HEK293 (cell line): ENCODE measurements around the gene DPH2.

Source experiments
- CTCF ChIA-PET: fragments of 350-600 bp; formaldehyde crosslinking; extraction: SDS; loops from one replicate; lab custom pipeline; 2021; ENCODE audit warnings: antibody characterized with exemption; lab: Yijun Ruan, JAX
- POLR2A ChIA-PET: fragments of 300-600 bp; formaldehyde crosslinking; extraction: SDS; loops from one replicate; lab custom pipeline; 2020; ENCODE audit warnings: antibody characterized with exemption, inconsistent platforms; lab: Yijun Ruan, JAX
- H3K27ac ChIP-seq: fragments of 200-500 bp; sonication (Bioruptor generic); 2 replicates; pipeline ENCODE4 v1.5.1; 2014; ENCODE audit warnings: low read depth, low read length, control low read depth, inconsistent platforms; ENCODE audit errors: extremely low read depth
- H3K36me3 ChIP-seq, 2 experiments: fragments of 200-500 bp in 1 of 2; sonication (Bioruptor generic) in 1 of 2; 1 replicate in 1 of 2; 2 replicates in 1 of 2; pipeline ENCODE4 v1.5.1; 2014 to 2017; ENCODE audit warnings: inconsistent platforms in 2 of 2, low read length in 2 of 2; ENCODE audit not compliant: control insufficient read depth in 2 of 2, insufficient read depth in 1 of 2
- H3K4me1 ChIP-seq: fragments of 200-500 bp; sonication (Bioruptor generic); 2 replicates; pipeline ENCODE4 v1.5.1; 2014; ENCODE audit warnings: mild to moderate bottlenecking, low read length, inconsistent platforms; ENCODE audit not compliant: control insufficient read depth, insufficient read depth
- H3K4me3 ChIP-seq: 2 replicates; pipeline ENCODE4 v1.5.1; 2011; ENCODE audit warnings: low read depth, mild to moderate bottlenecking, control low read depth, low read length, moderate library complexity
- H3K9me3 ChIP-seq: fragments of 200-500 bp; sonication (Bioruptor generic); 2 replicates; pipeline ENCODE4 v1.5.1; 2014; ENCODE audit warnings: low read depth, low read length, inconsistent platforms; ENCODE audit not compliant: control insufficient read depth, insufficient read depth
- KLF16 ChIP-seq: fragments of 450-650 bp; formaldehyde crosslinking; IDR thresholded peaks from 2 replicates; pipeline ENCODE4 v1.5.1; 2017; ENCODE audit warnings: missing biosample characterization, missing genetic modification characterization
- KLF7 ChIP-seq: fragments of 450-650 bp; formaldehyde crosslinking; IDR thresholded peaks from 2 replicates; pipeline ENCODE4 v1.5.1; 2016; ENCODE audit warnings: missing biosample characterization, missing genetic modification characterization, borderline replicate concordance
- SCRT2 ChIP-seq: fragments of 450-650 bp; formaldehyde crosslinking; IDR thresholded peaks from 2 replicates; pipeline ENCODE4 v1.5.1; 2016; ENCODE audit warnings: missing biosample characterization, missing genetic modification characterization
- ZBTB48 ChIP-seq: fragments of 450-650 bp; formaldehyde crosslinking; IDR thresholded peaks from 2 replicates; pipeline ENCODE4 v1.5.1; 2016; ENCODE audit warnings: missing biosample characterization, missing genetic modification characterization
- ZFP41 ChIP-seq: fragments of 450-650 bp; formaldehyde crosslinking; IDR thresholded peaks from 2 replicates; pipeline ENCODE4 v1.5.1; 2016; ENCODE audit warnings: missing biosample characterization, missing genetic modification characterization, borderline replicate concordance
- ZNF184 ChIP-seq: fragments of 450-650 bp; IDR thresholded peaks from 2 replicates; pipeline ENCODE4 v1.5.1; 2018; ENCODE audit warnings: missing biosample characterization, mild to moderate bottlenecking, missing genetic modification characterization
- ZNF214 ChIP-seq: fragments of 450-650 bp; formaldehyde crosslinking; IDR thresholded peaks from 2 replicates; pipeline ENCODE4 v1.5.1; 2017; ENCODE audit warnings: missing biosample characterization, mild to moderate bottlenecking, missing genetic modification characterization, borderline replicate concordance
- ZNF223 ChIP-seq: fragments of 450-650 bp; formaldehyde crosslinking; IDR thresholded peaks from 2 replicates; pipeline ENCODE4 v1.5.1; 2016; ENCODE audit warnings: missing biosample characterization, missing genetic modification characterization
- ZNF266 ChIP-seq: fragments of 450-650 bp; formaldehyde crosslinking; IDR thresholded peaks from 2 replicates; pipeline ENCODE4 v1.5.1; 2016; ENCODE audit warnings: missing biosample characterization, missing genetic modification characterization, low read depth
- ZNF302 ChIP-seq: fragments of 450-650 bp; formaldehyde crosslinking; IDR thresholded peaks from 2 replicates; pipeline ENCODE4 v1.5.1; 2016; ENCODE audit warnings: missing biosample characterization, missing genetic modification characterization, low read depth
- ZNF423 ChIP-seq: fragments of 450-650 bp; formaldehyde crosslinking; IDR thresholded peaks from 2 replicates; pipeline ENCODE4 v1.5.1; 2016; ENCODE audit warnings: missing biosample characterization, missing genetic modification characterization
- ZNF433 ChIP-seq: fragments of 450-650 bp; formaldehyde crosslinking; IDR thresholded peaks from 2 replicates; pipeline ENCODE4 v1.5.1; 2016; ENCODE audit warnings: missing biosample characterization, missing genetic modification characterization, low read depth
- ZNF560 ChIP-seq: fragments of 450-650 bp; formaldehyde crosslinking; IDR thresholded peaks from 2 replicates; pipeline ENCODE4 v1.5.1; 2017; ENCODE audit warnings: missing biosample characterization, missing genetic modification characterization, borderline replicate concordance
- ZNF610 ChIP-seq: fragments of 450-650 bp; formaldehyde crosslinking; IDR thresholded peaks from 2 replicates; pipeline ENCODE4 v1.5.1; 2016; ENCODE audit warnings: missing biosample characterization, missing genetic modification characterization, borderline replicate concordance
- ZNF629 ChIP-seq: fragments of 450-650 bp; formaldehyde crosslinking; IDR thresholded peaks from 2 replicates; pipeline ENCODE4 v1.5.1; 2017; ENCODE audit warnings: missing biosample characterization, missing genetic modification characterization
- ZSCAN16 ChIP-seq: fragments of 450-650 bp; formaldehyde crosslinking; IDR thresholded peaks from 2 replicates; pipeline ENCODE4 v1.5.1; 2016; ENCODE audit warnings: missing biosample characterization, missing genetic modification characterization
- ZSCAN23 ChIP-seq: fragments of 450-650 bp; formaldehyde crosslinking; IDR thresholded peaks from 2 replicates; pipeline ENCODE4 v1.5.1; 2016; ENCODE audit warnings: missing biosample characterization, missing genetic modification characterization
- TF ChIP-seq, protein P1 (sequence below): sonication (generic); formaldehyde crosslinking; IDR thresholded peaks from 2 replicates; pipeline ENCODE4 v1.8.1; 2022; ENCODE audit warnings: mild to moderate bottlenecking, moderate library complexity, missing genetic modification reagents
- TF ChIP-seq, protein P2 (sequence below): fragments of 450-650 bp; formaldehyde crosslinking; IDR thresholded peaks from 2 replicates; pipeline ENCODE4 v1.5.1; 2016; ENCODE audit warnings: missing biosample characterization, missing genetic modification characterization
- TF ChIP-seq, protein P3 (sequence below): fragments of 450-650 bp; formaldehyde crosslinking; IDR thresholded peaks from 2 replicates; pipeline ENCODE4 v1.5.1; 2017; ENCODE audit warnings: missing biosample characterization, missing genetic modification characterization
- TF ChIP-seq, protein P4 (sequence below): fragments of 450-650 bp; formaldehyde crosslinking; IDR thresholded peaks from 2 replicates; pipeline ENCODE4 v1.5.1; 2016; ENCODE audit warnings: missing biosample characterization, missing genetic modification characterization
- TF ChIP-seq, protein P5 (sequence below): fragments of 450-650 bp; formaldehyde crosslinking; IDR thresholded peaks from 2 replicates; pipeline ENCODE4 v1.5.1; 2017; ENCODE audit warnings: missing biosample characterization, missing genetic modification characterization
- TF ChIP-seq, protein P6 (sequence below): fragments of 450-650 bp; formaldehyde crosslinking; IDR thresholded peaks from 2 replicates; pipeline ENCODE4 v1.5.1; 2017; ENCODE audit warnings: missing biosample characterization, missing genetic modification characterization
- TF ChIP-seq, protein P7 (sequence below): fragments of 450-650 bp; formaldehyde crosslinking; optimal IDR thresholded peaks from 2 replicates; pipeline ENCODE3; 2016; ENCODE audit warnings: missing biosample characterization, mild to moderate bottlenecking, missing genetic modification characterization

Gene DPH2

DNA sequence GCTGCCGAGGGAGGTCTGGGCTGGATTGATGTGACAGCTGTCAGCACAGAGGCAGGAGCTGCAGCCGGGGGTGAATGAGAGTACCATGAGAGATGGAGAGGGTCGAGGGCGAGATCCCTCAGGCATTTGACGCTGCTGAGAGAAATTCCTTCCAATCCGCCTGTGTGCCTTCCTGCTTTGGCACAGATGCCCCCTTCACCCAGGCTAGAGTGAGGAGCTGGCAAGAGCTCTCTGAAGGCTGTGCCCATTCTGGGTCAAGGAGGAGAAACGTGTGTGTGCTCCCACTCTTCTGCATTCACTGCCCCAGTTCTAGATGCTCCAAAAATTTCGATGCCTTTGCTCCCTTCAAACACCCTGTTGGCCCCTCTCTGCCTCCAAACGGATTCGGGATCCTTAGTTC, 31.4 kb upstream of the DPH2 start (continued):
- TF ChIP-seq, protein P1, sequence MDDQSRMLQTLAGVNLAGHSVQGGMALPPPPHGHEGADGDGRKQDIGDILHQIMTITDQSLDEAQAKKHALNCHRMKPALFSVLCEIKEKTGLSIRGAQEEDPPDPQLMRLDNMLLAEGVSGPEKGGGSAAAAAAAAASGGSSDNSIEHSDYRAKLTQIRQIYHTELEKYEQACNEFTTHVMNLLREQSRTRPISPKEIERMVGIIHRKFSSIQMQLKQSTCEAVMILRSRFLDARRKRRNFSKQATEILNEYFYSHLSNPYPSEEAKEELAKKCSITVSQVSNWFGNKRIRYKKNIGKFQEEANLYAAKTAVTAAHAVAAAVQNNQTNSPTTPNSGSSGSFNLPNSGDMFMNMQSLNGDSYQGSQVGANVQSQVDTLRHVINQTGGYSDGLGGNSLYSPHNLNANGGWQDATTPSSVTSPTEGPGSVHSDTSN (CRISPR knock-in tag) = no peak
- TF ChIP-seq ZNF629 (tag by site-specific recombination) (no peak), ZSCAN16 (no peak)
- TF ChIP-seq, protein P2, sequence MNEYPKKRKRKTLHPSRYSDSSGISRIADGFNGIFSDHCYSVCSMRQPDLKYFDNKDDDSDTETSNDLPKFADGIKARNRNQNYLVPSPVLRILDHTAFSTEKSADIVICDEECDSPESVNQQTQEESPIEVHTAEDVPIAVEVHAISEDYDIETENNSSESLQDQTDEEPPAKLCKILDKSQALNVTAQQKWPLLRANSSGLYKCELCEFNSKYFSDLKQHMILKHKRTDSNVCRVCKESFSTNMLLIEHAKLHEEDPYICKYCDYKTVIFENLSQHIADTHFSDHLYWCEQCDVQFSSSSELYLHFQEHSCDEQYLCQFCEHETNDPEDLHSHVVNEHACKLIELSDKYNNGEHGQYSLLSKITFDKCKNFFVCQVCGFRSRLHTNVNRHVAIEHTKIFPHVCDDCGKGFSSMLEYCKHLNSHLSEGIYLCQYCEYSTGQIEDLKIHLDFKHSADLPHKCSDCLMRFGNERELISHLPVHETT (tag by site-specific recombination) = no peak

DNA sequence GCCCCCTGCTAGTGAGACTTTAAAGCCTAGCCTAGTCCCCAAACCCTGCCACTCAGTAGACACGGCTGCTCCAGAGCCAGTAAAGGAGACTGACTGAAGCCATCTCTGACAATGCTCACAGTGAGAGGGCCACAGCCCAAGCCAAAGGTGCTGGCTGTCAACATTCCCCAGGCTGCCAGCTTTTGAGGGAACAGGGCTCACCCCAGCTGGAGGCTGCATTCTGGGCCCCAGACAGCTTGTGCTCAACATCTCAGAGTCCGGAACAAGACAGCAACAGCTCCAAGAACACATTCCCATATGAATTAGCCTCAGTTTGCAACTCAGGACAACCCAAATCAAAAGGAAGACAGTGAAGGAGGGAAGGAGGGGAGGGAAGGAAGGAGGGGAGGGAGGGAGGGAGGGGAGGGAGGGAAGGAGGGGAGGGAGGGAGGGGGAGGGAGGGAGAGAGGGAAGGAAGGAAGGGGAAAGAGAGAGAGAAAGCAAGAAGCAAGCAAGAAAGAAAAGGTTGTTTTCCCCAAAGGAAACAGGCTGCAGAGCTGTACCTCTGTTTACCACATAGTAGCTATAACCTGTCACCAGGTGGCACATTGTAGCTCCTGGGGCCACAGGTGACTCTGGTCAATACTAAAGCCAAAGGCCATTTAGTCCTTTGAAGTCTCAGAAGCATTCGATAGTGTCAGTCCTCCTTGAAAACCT, 30.8 kb upstream of the DPH2 start:
- H3K4me1 ChIP-seq = 0 out of 2 replicates have a peak, but pooled peaks cover under 1% of the 10 kb centered on the region
- peaks cover 0 to 9% of the 10 kb centered on the region in 2 experiments; a peak in 1 of 3 replicates for H3K36me3 ChIP-seq
- no peak overlapping the region for H3K4me3 ChIP-seq
- POLR2A ChIA-PET = interaction anchor here (0.7 kb wide), 1 partner anchor 548 kb away, joined by 5 read pairs; no protein-coding TSS in a partner anchor
- H3K27ac ChIP-seq = no peak overlapping the region
- no peak for TF ChIP-seq SCRT2 (tag by site-specific recombination)
- TF ChIP-seq ZNF433 (tag by site-specific recombination) = no peak
- TF ChIP-seq, protein P3, sequence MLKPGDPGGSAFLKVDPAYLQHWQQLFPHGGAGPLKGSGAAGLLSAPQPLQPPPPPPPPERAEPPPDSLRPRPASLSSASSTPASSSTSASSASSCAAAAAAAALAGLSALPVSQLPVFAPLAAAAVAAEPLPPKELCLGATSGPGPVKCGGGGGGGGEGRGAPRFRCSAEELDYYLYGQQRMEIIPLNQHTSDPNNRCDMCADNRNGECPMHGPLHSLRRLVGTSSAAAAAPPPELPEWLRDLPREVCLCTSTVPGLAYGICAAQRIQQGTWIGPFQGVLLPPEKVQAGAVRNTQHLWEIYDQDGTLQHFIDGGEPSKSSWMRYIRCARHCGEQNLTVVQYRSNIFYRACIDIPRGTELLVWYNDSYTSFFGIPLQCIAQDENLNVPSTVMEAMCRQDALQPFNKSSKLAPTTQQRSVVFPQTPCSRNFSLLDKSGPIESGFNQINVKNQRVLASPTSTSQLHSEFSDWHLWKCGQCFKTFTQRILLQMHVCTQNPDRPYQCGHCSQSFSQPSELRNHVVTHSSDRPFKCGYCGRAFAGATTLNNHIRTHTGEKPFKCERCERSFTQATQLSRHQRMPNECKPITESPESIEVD (tag by site-specific recombination) = no peak
- no peak for TF ChIP-seq ZNF423 (tag by site-specific recombination)
- no peak for TF ChIP-seq ZNF560
- TF ChIP-seq, protein P4, sequence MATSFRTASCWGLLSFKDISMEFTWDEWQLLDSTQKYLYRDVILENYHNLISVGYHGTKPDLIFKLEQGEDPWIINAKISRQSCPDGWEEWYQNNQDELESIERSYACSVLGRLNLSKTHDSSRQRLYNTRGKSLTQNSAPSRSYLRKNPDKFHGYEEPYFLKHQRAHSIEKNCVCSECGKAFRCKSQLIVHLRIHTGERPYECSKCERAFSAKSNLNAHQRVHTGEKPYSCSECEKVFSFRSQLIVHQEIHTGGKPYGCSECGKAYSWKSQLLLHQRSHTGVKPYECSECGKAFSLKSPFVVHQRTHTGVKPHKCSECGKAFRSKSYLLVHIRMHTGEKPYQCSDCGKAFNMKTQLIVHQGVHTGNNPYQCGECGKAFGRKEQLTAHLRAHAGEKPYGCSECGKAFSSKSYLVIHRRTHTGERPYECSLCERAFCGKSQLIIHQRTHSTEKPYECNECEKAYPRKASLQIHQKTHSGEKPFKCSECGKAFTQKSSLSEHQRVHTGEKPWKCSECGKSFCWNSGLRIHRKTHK = no peak
- no peak for TF ChIP-seq ZBTB48 (tag by site-specific recombination)
- TF ChIP-seq ZNF223 (tag by site-specific recombination) = no peak
- TF ChIP-seq, protein P5, sequence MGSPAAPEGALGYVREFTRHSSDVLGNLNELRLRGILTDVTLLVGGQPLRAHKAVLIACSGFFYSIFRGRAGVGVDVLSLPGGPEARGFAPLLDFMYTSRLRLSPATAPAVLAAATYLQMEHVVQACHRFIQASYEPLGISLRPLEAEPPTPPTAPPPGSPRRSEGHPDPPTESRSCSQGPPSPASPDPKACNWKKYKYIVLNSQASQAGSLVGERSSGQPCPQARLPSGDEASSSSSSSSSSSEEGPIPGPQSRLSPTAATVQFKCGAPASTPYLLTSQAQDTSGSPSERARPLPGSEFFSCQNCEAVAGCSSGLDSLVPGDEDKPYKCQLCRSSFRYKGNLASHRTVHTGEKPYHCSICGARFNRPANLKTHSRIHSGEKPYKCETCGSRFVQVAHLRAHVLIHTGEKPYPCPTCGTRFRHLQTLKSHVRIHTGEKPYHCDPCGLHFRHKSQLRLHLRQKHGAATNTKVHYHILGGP (tag by site-specific recombination) = no peak
- no peak for TF ChIP-seq ZNF214 (tag by site-specific recombination)
- TF ChIP-seq ZNF266 (tag by site-specific recombination) = no peak
- TF ChIP-seq, protein P6, sequence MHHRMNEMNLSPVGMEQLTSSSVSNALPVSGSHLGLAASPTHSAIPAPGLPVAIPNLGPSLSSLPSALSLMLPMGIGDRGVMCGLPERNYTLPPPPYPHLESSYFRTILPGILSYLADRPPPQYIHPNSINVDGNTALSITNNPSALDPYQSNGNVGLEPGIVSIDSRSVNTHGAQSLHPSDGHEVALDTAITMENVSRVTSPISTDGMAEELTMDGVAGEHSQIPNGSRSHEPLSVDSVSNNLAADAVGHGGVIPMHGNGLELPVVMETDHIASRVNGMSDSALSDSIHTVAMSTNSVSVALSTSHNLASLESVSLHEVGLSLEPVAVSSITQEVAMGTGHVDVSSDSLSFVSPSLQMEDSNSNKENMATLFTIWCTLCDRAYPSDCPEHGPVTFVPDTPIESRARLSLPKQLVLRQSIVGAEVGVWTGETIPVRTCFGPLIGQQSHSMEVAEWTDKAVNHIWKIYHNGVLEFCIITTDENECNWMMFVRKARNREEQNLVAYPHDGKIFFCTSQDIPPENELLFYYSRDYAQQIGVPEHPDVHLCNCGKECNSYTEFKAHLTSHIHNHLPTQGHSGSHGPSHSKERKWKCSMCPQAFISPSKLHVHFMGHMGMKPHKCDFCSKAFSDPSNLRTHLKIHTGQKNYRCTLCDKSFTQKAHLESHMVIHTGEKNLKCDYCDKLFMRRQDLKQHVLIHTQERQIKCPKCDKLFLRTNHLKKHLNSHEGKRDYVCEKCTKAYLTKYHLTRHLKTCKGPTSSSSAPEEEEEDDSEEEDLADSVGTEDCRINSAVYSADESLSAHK (tag by site-specific recombination) = no peak
- TF ChIP-seq ZNF302 (tag by site-specific recombination) = no peak
- TF ChIP-seq ZNF184 (tag by site-specific recombination) = no peak
- TF ChIP-seq KLF16 (tag by site-specific recombination) = no peak
- TF ChIP-seq KLF7 = no peak
- TF ChIP-seq ZFP41 = no peak
- TF ChIP-seq, protein P7, sequence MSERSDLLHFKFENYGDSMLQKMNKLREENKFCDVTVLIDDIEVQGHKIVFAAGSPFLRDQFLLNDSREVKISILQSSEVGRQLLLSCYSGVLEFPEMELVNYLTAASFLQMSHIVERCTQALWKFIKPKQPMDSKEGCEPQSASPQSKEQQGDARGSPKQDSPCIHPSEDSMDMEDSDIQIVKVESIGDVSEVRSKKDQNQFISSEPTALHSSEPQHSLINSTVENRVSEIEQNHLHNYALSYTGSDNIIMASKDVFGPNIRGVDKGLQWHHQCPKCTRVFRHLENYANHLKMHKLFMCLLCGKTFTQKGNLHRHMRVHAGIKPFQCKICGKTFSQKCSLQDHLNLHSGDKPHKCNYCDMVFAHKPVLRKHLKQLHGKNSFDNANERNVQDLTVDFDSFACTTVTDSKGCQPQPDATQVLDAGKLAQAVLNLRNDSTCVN = no peak
- TF ChIP-seq ZNF610 = no peak
- no peak for TF ChIP-seq ZSCAN23 (tag by site-specific recombination)
- TF ChIP-seq, all 188 proteins: peak for 0
- no peaks in the 10 kb centered on the region for H3K9me3 ChIP-seq
- CTCF ChIA-PET = interaction anchor here (1.6 to 12.4 kb wide), 3 partner anchors 106 to 175 kb away, joined by 5 to 555 read pairs (median 9); no protein-coding TSS in a partner anchor
